HEK293 (cell line): ENCODE data around the gene USP32.

Experiments used
- BCL6B ChIP-seq: fragments of 450-650 bp; formaldehyde crosslinking; IDR thresholded peaks from 2 replicates; pipeline ENCODE4 v1.5.1; 2017; ENCODE audit warnings: missing biosample characterization, missing genetic modification characterization
- MZF1 ChIP-seq: fragments of 450-650 bp; formaldehyde crosslinking; IDR thresholded peaks from 2 replicates; pipeline ENCODE4 v1.5.1; 2017; ENCODE audit warnings: missing biosample characterization, missing genetic modification characterization, borderline replicate concordance
- SP2 ChIP-seq: fragments of 450-650 bp; formaldehyde crosslinking; IDR thresholded peaks from 2 replicates; pipeline ENCODE4 v1.5.1; 2016; ENCODE audit warnings: missing biosample characterization, missing genetic modification characterization
- ZNF16 ChIP-seq: fragments of 450-650 bp; formaldehyde crosslinking; IDR thresholded peaks from 2 replicates; pipeline ENCODE4 v1.5.1; 2016; ENCODE audit warnings: low read depth, missing biosample characterization, missing genetic modification characterization
- ZNF324 ChIP-seq: fragments of 450-650 bp; formaldehyde crosslinking; IDR thresholded peaks from 2 replicates; pipeline ENCODE4 v1.5.1; 2016; ENCODE audit warnings: missing biosample characterization, missing genetic modification characterization
- ZNF561 ChIP-seq: fragments of 450-650 bp; IDR thresholded peaks from 2 replicates; pipeline ENCODE4 v1.5.1; 2018; ENCODE audit warnings: missing biosample characterization, missing genetic modification characterization, borderline replicate concordance
- ZSCAN5A ChIP-seq: fragments of 450-650 bp; formaldehyde crosslinking; IDR thresholded peaks from 2 replicates; pipeline ENCODE4 v1.5.1; 2016; ENCODE audit warnings: missing biosample characterization, missing genetic modification characterization
- TF ChIP-seq, protein P1 (sequence below): fragments of 450-650 bp; formaldehyde crosslinking; IDR thresholded peaks from 2 replicates; pipeline ENCODE4 v1.5.1; 2016; ENCODE audit warnings: missing biosample characterization, missing genetic modification characterization
- TF ChIP-seq, protein P2 (sequence below): fragments of 450-650 bp; formaldehyde crosslinking; optimal IDR thresholded peaks from 2 replicates; pipeline ENCODE3; 2016; ENCODE audit warnings: missing biosample characterization, mild to moderate bottlenecking, missing genetic modification characterization
- TF ChIP-seq, protein P3 (sequence below): fragments of 450-650 bp; formaldehyde crosslinking; IDR thresholded peaks from 2 replicates; pipeline ENCODE4 v1.5.1; 2016; ENCODE audit warnings: missing biosample characterization, missing genetic modification characterization

DNA sequence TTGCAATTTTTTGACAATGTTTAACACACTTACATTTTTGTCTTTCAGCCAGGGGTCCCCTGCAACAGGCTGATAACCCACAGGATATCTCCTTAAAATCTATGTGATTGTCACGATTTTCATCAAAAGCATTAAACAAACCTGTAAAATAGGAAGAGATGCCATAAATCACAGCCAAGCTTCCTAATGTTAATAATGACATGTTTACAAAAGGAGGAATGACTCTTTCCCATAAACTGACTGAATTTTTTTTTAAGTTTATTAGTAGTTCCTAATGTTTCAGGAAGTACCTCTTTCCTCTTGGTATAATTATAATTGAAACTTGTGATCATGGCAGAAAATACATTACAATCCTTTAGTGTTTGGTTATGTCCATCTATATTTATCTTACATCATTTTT is 122.5 kb downstream of the USP32 start:
- TF ChIP-seq, protein P1, sequence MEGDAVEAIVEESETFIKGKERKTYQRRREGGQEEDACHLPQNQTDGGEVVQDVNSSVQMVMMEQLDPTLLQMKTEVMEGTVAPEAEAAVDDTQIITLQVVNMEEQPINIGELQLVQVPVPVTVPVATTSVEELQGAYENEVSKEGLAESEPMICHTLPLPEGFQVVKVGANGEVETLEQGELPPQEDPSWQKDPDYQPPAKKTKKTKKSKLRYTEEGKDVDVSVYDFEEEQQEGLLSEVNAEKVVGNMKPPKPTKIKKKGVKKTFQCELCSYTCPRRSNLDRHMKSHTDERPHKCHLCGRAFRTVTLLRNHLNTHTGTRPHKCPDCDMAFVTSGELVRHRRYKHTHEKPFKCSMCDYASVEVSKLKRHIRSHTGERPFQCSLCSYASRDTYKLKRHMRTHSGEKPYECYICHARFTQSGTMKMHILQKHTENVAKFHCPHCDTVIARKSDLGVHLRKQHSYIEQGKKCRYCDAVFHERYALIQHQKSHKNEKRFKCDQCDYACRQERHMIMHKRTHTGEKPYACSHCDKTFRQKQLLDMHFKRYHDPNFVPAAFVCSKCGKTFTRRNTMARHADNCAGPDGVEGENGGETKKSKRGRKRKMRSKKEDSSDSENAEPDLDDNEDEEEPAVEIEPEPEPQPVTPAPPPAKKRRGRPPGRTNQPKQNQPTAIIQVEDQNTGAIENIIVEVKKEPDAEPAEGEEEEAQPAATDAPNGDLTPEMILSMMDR (tag by site-specific recombination) = no peak
- no peak for TF ChIP-seq ZNF561 (tag by site-specific recombination)
- TF ChIP-seq, protein P2, sequence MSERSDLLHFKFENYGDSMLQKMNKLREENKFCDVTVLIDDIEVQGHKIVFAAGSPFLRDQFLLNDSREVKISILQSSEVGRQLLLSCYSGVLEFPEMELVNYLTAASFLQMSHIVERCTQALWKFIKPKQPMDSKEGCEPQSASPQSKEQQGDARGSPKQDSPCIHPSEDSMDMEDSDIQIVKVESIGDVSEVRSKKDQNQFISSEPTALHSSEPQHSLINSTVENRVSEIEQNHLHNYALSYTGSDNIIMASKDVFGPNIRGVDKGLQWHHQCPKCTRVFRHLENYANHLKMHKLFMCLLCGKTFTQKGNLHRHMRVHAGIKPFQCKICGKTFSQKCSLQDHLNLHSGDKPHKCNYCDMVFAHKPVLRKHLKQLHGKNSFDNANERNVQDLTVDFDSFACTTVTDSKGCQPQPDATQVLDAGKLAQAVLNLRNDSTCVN = no peak
- no peak for TF ChIP-seq MZF1 (tag by site-specific recombination)
- TF ChIP-seq SP2 (tag by site-specific recombination) = no peak
- TF ChIP-seq ZNF16 = no peak
- no peak for TF ChIP-seq ZSCAN5A
- TF ChIP-seq ZNF324 (tag by site-specific recombination) = no peak
- TF ChIP-seq, protein P3, sequence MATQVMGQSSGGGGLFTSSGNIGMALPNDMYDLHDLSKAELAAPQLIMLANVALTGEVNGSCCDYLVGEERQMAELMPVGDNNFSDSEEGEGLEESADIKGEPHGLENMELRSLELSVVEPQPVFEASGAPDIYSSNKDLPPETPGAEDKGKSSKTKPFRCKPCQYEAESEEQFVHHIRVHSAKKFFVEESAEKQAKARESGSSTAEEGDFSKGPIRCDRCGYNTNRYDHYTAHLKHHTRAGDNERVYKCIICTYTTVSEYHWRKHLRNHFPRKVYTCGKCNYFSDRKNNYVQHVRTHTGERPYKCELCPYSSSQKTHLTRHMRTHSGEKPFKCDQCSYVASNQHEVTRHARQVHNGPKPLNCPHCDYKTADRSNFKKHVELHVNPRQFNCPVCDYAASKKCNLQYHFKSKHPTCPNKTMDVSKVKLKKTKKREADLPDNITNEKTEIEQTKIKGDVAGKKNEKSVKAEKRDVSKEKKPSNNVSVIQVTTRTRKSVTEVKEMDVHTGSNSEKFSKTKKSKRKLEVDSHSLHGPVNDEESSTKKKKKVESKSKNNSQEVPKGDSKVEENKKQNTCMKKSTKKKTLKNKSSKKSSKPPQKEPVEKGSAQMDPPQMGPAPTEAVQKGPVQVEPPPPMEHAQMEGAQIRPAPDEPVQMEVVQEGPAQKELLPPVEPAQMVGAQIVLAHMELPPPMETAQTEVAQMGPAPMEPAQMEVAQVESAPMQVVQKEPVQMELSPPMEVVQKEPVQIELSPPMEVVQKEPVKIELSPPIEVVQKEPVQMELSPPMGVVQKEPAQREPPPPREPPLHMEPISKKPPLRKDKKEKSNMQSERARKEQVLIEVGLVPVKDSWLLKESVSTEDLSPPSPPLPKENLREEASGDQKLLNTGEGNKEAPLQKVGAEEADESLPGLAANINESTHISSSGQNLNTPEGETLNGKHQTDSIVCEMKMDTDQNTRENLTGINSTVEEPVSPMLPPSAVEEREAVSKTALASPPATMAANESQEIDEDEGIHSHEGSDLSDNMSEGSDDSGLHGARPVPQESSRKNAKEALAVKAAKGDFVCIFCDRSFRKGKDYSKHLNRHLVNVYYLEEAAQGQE = no peak
- no peak for TF ChIP-seq BCL6B (tag by site-specific recombination)
